Neural progenitor cell (in vitro differentiated cells): ENCODE data around the gene CPNE4. TPM values are rescaled to one million over a fixed set of nuclear protein-coding genes. Genes with fewer than 3 reads are reported as not detected.

Experiments
- DNase-seq: peaks from one replicate; pipeline ENCODE4 v3.0.0-alpha.2; 2016; ENCODE audit warnings: low spot score
- H2AFZ ChIP-seq: fragments of 200-600 bp; sonication (generic); replicated peaks from 2 replicates; pipeline ENCODE4 v1.6.1; 2016; ENCODE audit warnings: antibody characterized with exemption
- H3F3A ChIP-seq: fragments of 200-600 bp; sonication (generic); 2 replicates; pipeline ENCODE4 v1.6.1; 2016; ENCODE audit warnings: antibody characterized with exemption, low read depth
- H3K27ac ChIP-seq: fragments of 200-600 bp; sonication (generic); 2 replicates; pipeline ENCODE4 v1.5.1; 2016; ENCODE audit warnings: mild to moderate bottlenecking
- H3K27me3 ChIP-seq: fragments of 200-600 bp; sonication (generic); 2 replicates; pipeline ENCODE4 v1.6.1; 2016; ENCODE audit warnings: mild to moderate bottlenecking, moderate library complexity
- H3K36me3 ChIP-seq: fragments of 200-600 bp; sonication (generic); 2 replicates; pipeline ENCODE4 v1.5.1; 2016
- H3K4me1 ChIP-seq: fragments of 200-600 bp; sonication (generic); 2 replicates; pipeline ENCODE4 v1.6.1; 2016; ENCODE audit warnings: mixed run types
- H3K4me2 ChIP-seq: fragments of 200-600 bp; sonication (generic); 2 replicates; pipeline ENCODE4 v1.6.1; 2016
- H3K4me3 ChIP-seq: fragments of 200-600 bp; sonication (generic); 2 replicates; pipeline ENCODE4 v1.5.1; 2016
- H3K79me2 ChIP-seq: fragments of 200-600 bp; sonication (generic); 2 replicates; pipeline ENCODE4 v1.6.1; 2016; ENCODE audit warnings: low read depth
- H3K9ac ChIP-seq: fragments of 200-600 bp; sonication (generic); 2 replicates; pipeline ENCODE4 v1.6.1; 2016
- H3K9me3 ChIP-seq: fragments of 200-600 bp; sonication (generic); 2 replicates; pipeline ENCODE4 v1.5.1; 2016; ENCODE audit warnings: low read depth
- H4K20me1 ChIP-seq: fragments of 200-600 bp; sonication (generic); 2 replicates; pipeline ENCODE4 v1.6.1; 2016; ENCODE audit warnings: low read depth
- H3K27ac Mint-ChIP-seq: 3 replicates; pipeline ENCODE4 v1.8.0; 2021; ENCODE audit warnings: mixed read lengths
- H3K27me3 Mint-ChIP-seq: 2 replicates; pipeline ENCODE4 v1.8.0; 2022; ENCODE audit warnings: low read depth, mild to moderate bottlenecking, inconsistent platforms, moderate library complexity, mixed read lengths; ENCODE audit not compliant: insufficient read depth
- H3K36me3 Mint-ChIP-seq: 3 replicates; pipeline ENCODE4 v1.8.0; 2021; ENCODE audit warnings: mixed read lengths
- H3K4me1 Mint-ChIP-seq: 3 replicates; pipeline ENCODE4 v1.8.0; 2021; ENCODE audit warnings: mixed read lengths
- H3K4me3 Mint-ChIP-seq: 3 replicates; pipeline ENCODE4 v1.8.0; 2021; ENCODE audit warnings: mild to moderate bottlenecking, moderate library complexity, mixed read lengths
- H3K9me3 Mint-ChIP-seq: 3 replicates; pipeline ENCODE4 v1.8.0; 2020; ENCODE audit warnings: mixed read lengths
- EZH2 ChIP-seq: fragments of 200-600 bp; sonication (generic); IDR thresholded peaks from 2 replicates; pipeline ENCODE4 v1.6.1; 2017; ENCODE audit warnings: antibody characterized with exemption, mild to moderate bottlenecking, moderate library complexity
- EZH2phosphoT487 ChIP-seq: fragments of 200-600 bp; sonication (generic); IDR thresholded peaks from 2 replicates; pipeline ENCODE4 v1.6.1; 2017; ENCODE audit warnings: antibody characterized with exemption
- total RNA-seq: library from RNA; depleted of rRNA; stranded (reverse); fragments of >200 nt; gene quantifications from 2 replicates; pipeline ENCODE4 v1.2.3, GENCODE V29; 2015; ENCODE audit warnings: low replicate concordance
- TF ChIP-seq, protein P1 (sequence below): fragments of 200-600 bp; sonication (generic); IDR thresholded peaks from 2 replicates; pipeline ENCODE4 v1.5.1; 2017; ENCODE audit warnings: antibody characterized with exemption, mild to moderate bottlenecking

Gene CPNE4
- total RNA-seq, 1 donor from 2014 or later = not detected

DNA sequence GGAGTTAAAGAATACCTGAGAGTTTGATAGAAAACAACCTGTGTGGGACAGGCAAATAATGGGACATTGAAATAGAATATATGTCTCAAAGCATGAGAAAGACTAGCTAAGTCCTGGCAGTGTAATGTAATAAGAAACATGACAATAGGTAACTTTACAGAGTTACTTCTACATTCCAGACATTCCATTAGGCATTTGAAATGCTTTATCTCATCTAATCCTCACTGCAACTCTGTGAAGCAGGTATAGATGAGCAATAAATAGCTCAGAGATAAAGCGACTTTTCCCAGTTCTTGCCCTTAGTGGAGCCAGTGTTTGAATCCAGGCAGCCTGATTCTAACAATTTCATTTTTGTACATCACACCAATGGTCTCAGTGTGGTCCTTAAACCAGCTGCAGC is 76.8 kb downstream of the CPNE4 start:
- H3K9me3 Mint-ChIP-seq = peaks cover 7% of the 10 kb centered on the region
- no peaks in the 10 kb centered on the region for H4K20me1 ChIP-seq
- no peak overlapping the region for H3K4me3 ChIP-seq
- peak overlapping the region; percentile 41 for H3K4me2 ChIP-seq
- peaks cover 3% of the 10 kb centered on the region for H3K9me3 ChIP-seq
- H3K27ac Mint-ChIP-seq = no peak overlapping the region
- peak overlapping the region; percentile 41 for H3K27ac ChIP-seq
- no peak overlapping the region for H2AFZ ChIP-seq
- H3K4me1 Mint-ChIP-seq = peaks cover 24% of the 10 kb centered on the region
- H3K36me3 Mint-ChIP-seq = peaks cover 4% of the 10 kb centered on the region
- H3K27me3 ChIP-seq = no peaks in the 10 kb centered on the region
- peaks cover 9% of the 10 kb centered on the region for H3F3A ChIP-seq
- H3K9ac ChIP-seq = no peak overlapping the region
- H3K79me2 ChIP-seq = no peaks in the 10 kb centered on the region
- DNase-seq = peak; percentile 31
- TF ChIP-seq, protein P1, sequence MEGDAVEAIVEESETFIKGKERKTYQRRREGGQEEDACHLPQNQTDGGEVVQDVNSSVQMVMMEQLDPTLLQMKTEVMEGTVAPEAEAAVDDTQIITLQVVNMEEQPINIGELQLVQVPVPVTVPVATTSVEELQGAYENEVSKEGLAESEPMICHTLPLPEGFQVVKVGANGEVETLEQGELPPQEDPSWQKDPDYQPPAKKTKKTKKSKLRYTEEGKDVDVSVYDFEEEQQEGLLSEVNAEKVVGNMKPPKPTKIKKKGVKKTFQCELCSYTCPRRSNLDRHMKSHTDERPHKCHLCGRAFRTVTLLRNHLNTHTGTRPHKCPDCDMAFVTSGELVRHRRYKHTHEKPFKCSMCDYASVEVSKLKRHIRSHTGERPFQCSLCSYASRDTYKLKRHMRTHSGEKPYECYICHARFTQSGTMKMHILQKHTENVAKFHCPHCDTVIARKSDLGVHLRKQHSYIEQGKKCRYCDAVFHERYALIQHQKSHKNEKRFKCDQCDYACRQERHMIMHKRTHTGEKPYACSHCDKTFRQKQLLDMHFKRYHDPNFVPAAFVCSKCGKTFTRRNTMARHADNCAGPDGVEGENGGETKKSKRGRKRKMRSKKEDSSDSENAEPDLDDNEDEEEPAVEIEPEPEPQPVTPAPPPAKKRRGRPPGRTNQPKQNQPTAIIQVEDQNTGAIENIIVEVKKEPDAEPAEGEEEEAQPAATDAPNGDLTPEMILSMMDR = no peak
- TF ChIP-seq EZH2phosphoT487 (no peak), EZH2 (no peak)
- H3K36me3 ChIP-seq = no peaks in the 10 kb centered on the region
- H3K27me3 Mint-ChIP-seq = no peaks in the 10 kb centered on the region
- H3K4me1 ChIP-seq = peaks cover 16% of the 10 kb centered on the region
- H3K4me3 Mint-ChIP-seq = no peak overlapping the region

DNA sequence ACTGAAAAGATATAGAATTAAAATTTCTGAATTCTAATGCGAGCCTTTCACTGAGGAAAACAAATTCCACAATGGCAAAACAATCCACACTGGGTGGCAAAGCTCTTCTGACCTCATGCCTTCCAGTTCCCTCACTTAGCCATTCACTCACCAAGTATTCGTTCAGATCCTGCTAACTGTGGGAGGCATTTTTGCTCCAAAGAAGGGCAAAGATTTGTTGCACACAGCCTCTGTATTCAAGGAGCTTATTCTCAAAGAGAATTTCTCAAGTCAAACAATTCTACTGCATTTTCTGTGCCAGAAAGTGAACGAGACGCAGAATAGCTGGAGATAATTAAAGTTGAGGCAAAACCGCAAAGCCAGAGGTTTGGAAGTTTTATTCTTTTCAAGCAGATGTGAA is 77.3 kb downstream of the CPNE4 start:
- Histone ChIP-seq H2AFZ (peak overlapping the region; percentile 89), H3F3A (peaks cover 9% of the 10 kb centered on the region), H3K9ac (no peak overlapping the region), H3K36me3 (no peaks in the 10 kb centered on the region), H3K27ac (peak overlapping the region; percentile 41), H3K27me3 (no peaks in the 10 kb centered on the region), H3K4me1 (peaks cover 16% of the 10 kb centered on the region), H4K20me1 (no peaks in the 10 kb centered on the region), H3K79me2 (no peaks in the 10 kb centered on the region), H3K9me3 (peaks cover 3% of the 10 kb centered on the region), H3K4me2 (peak overlapping the region; percentile 41), H3K4me3 (no peak overlapping the region)
- H3K27ac Mint-ChIP-seq = no peak overlapping the region
- TF ChIP-seq EZH2 (no peak), EZH2phosphoT487 (no peak)
- TF ChIP-seq, protein P1 = no peak
- H3K4me3 Mint-ChIP-seq = no peak overlapping the region
- H3K27me3 Mint-ChIP-seq = no peaks in the 10 kb centered on the region
- peaks cover 7% of the 10 kb centered on the region for H3K9me3 Mint-ChIP-seq
- peaks cover 24% of the 10 kb centered on the region for H3K4me1 Mint-ChIP-seq
- DNase-seq = peak; percentile 13
- peaks cover 4% of the 10 kb centered on the region for H3K36me3 Mint-ChIP-seq

DNA sequence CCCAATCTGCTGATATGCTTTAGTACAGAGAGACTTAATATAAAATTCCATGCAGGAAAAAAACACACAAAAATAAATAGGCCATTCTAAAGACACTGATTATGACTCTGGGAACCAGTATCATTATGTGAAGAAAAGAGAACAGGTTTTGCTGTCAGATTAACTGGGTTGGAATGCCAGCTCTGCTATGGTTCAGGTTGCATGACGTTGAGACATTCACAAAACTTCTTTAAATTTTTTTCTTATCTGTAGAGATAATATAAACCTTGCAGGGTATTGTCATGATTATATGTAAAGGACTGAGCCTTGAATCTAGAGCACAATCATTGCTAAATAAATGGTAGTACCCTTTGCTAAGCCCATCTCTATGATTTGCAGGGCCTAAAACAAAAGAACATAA is 86.0 kb downstream of the CPNE4 start:
- H3K4me1 Mint-ChIP-seq = no peaks in the 10 kb centered on the region
- Histone ChIP-seq H3K27ac (no peak overlapping the region), H3K27me3 (no peaks in the 10 kb centered on the region), H3K79me2 (no peaks in the 10 kb centered on the region), H3F3A (no peaks in the 10 kb centered on the region), H3K9me3 (no peaks in the 10 kb centered on the region), H3K4me3 (no peak overlapping the region), H4K20me1 (no peaks in the 10 kb centered on the region), H3K36me3 (no peaks in the 10 kb centered on the region), H3K4me2 (no peak overlapping the region), H3K9ac (no peak overlapping the region), H2AFZ (no peak overlapping the region), H3K4me1 (no peaks in the 10 kb centered on the region)
- H3K4me3 Mint-ChIP-seq = no peak overlapping the region
- no peaks in the 10 kb centered on the region for H3K27me3 Mint-ChIP-seq
- H3K9me3 Mint-ChIP-seq = peaks cover 11% of the 10 kb centered on the region
- H3K36me3 Mint-ChIP-seq = peaks cover 4% of the 10 kb centered on the region
- no peak for TF ChIP-seq EZH2
- no peak for TF ChIP-seq EZH2phosphoT487
- TF ChIP-seq, protein P1 = no peak
- no peak overlapping the region for H3K27ac Mint-ChIP-seq
- DNase-seq = no peak
